Spinal cord (tissue), 10 donors: ENCODE results near the gene ARSI. TPM values are rescaled to one million over a fixed set of nuclear protein-coding genes. Genes with fewer than 3 reads are reported as not detected.

Source experiments
- DNase-seq, 6 donors: peaks; one replicate each; pipeline versions ENCODE4 v3.0.0 to v3.0.0-alpha.2; 2013 to 2015; ENCODE audit warnings: low spot score in 6 of 6, low read depth in 4 of 6
- H3K27ac ChIP-seq: one replicate; pipeline ENCODE4 v1.5.1; 2013; ENCODE audit warnings: low read depth, low read length, control low read depth
- H3K27me3 ChIP-seq: one replicate; pipeline ENCODE4 v1.6.1; 2013; ENCODE audit warnings: low read length; ENCODE audit not compliant: control insufficient read depth, insufficient read depth
- H3K36me3 ChIP-seq: one replicate; pipeline ENCODE4 v1.6.1; 2013; ENCODE audit warnings: low read length; ENCODE audit not compliant: control insufficient read depth, insufficient read depth
- H3K4me1 ChIP-seq: one replicate; pipeline ENCODE4 v1.6.1; 2013; ENCODE audit warnings: low read length; ENCODE audit not compliant: control insufficient read depth, insufficient read depth
- H3K4me3 ChIP-seq: one replicate; pipeline ENCODE4 v1.5.1; 2013; ENCODE audit warnings: low read depth, low read length, control low read depth
- H3K9me3 ChIP-seq: one replicate; pipeline ENCODE4 v1.6.1; 2013; ENCODE audit warnings: low read length; ENCODE audit not compliant: control insufficient read depth, insufficient read depth
- WGBS: methylation state at CpG from one replicate; pipeline ENCODE4 v1.1.5; 2013; ENCODE audit warnings: missing lambda C conversion rate; ENCODE audit not compliant: insufficient coverage; 5-methylcytosine and 5-hydroxymethylcytosine counted together
- polyA plus RNA-seq, 2 donors: library from polyadenylated mRNA; unstranded; fragments of 120-200 nt; gene quantifications; one replicate each; pipeline ENCODE4 v1.2.1, GENCODE V29; 2013; ENCODE audit not compliant: insufficient read length in 2 of 2
- total RNA-seq, 2 donors: library from RNA; depleted of rRNA in 1 of 2; stranded (reverse); fragments of 120-200 nt in 1 of 2; fragments of >200 nt in 1 of 2; gene quantifications; one replicate each; pipeline versions ENCODE4 v1.2.3 to v1.2.4, GENCODE V29; 2013 to 2014
- donor health status: healthy.

Gene ARSI
- total and polyA plus RNA-seq, 4 donors, result 1.3 to 17.5 (median 5.2) TPM

GRCh38 chr5:150277043-150277442 is 25.7 kb downstream of the ARSI start:
- Histone ChIP-seq H3K4me3 (no peak overlapping the region), H3K4me1 (peaks cover 37% of the 10 kb centered on the region), H3K9me3 (no peaks in the 10 kb centered on the region), H3K27ac (no peak overlapping the region), H3K27me3 (no peaks in the 10 kb centered on the region), H3K36me3 (peaks cover 8% of the 10 kb centered on the region)
- DNase-seq, result no peak
- 57% methylated on average over 4 of the region's 4 CpGs for WGBS

GRCh38 chr5:150274811-150275210 is 27.9 kb downstream of the ARSI start:
- no peak overlapping the region for H3K27ac ChIP-seq

GRCh38 chr5:150272531-150272930 is 30.2 kb downstream of the ARSI start:
- H3K4me1 ChIP-seq, result peaks cover 18% of the 10 kb centered on the region
- no peaks in the 10 kb centered on the region for H3K27me3 ChIP-seq
- no peak overlapping the region for H3K27ac ChIP-seq
- no peak overlapping the region for H3K4me3 ChIP-seq
- peak in 2 of 6 donors; percentile 73 to 82 for DNase-seq
- H3K9me3 ChIP-seq, result no peaks in the 10 kb centered on the region
- H3K36me3 ChIP-seq, result peaks cover 28% of the 10 kb centered on the region
- 33% methylated on average over 1 of the region's 5 CpGs for WGBS

More at GRCh38 chr5:150274811-150275210, 27.9 kb downstream of the ARSI start:
- no peak for DNase-seq
- Histone ChIP-seq H3K36me3 (peaks cover 25% of the 10 kb centered on the region), H3K4me3 (no peak overlapping the region), H3K9me3 (no peaks in the 10 kb centered on the region), H3K27me3 (no peaks in the 10 kb centered on the region), H3K4me1 (peaks cover 36% of the 10 kb centered on the region)
- WGBS, result 88% methylated on average over 4 of the region's 4 CpGs

- H3K27ac ChIP-seq, result no peak overlapping the region
- DNase-seq, result no peak
- 83% methylated on average over 3 of the region's 5 CpGs for WGBS
Measured at GRCh38 chr5:150271923-150272322, 30.8 kb downstream of the ARSI start.

GRCh38 chr5:150271296-150271692 is 31.4 kb downstream of the ARSI start:
- Histone ChIP-seq H3K27ac (no peak overlapping the region), H3K4me3 (no peak overlapping the region), H3K9me3 (no peaks in the 10 kb centered on the region), H3K36me3 (peaks cover 28% of the 10 kb centered on the region), H3K4me1 (peaks cover 23% of the 10 kb centered on the region), H3K27me3 (no peaks in the 10 kb centered on the region)
- 79% methylated on average over 8 of the region's 8 CpGs for WGBS
- no peak for DNase-seq

More at GRCh38 chr5:150271923-150272322, 30.8 kb downstream of the ARSI start:
- no peak overlapping the region for H3K4me3 ChIP-seq
- H3K27me3 ChIP-seq, result no peaks in the 10 kb centered on the region
- peaks cover 17% of the 10 kb centered on the region for H3K4me1 ChIP-seq
- no peaks in the 10 kb centered on the region for H3K9me3 ChIP-seq
- H3K36me3 ChIP-seq, result peaks cover 28% of the 10 kb centered on the region

- Histone ChIP-seq H3K4me1 (peaks cover 23% of the 10 kb centered on the region), H3K27ac (no peak overlapping the region), H3K4me3 (no peak overlapping the region), H3K9me3 (no peaks in the 10 kb centered on the region), H3K36me3 (peaks cover 28% of the 10 kb centered on the region), H3K27me3 (no peaks in the 10 kb centered on the region)
- peak in 1 of 6 donors; percentile 48 for DNase-seq
- WGBS, result 42% methylated on average over 11 of the region's 12 CpGs
Measured at GRCh38 chr5:150270541-150271295, 32.0 kb downstream of the ARSI start.

- no peaks in the 10 kb centered on the region for H3K9me3 ChIP-seq
- DNase-seq, result peak in 2 of 6 donors; percentile 68 to 78
- H3K27ac ChIP-seq, result no peak overlapping the region
- no CpG with 5 or more reads among the region's 4 CpGs for WGBS
- H3K4me3 ChIP-seq, result no peak overlapping the region
- H3K27me3 ChIP-seq, result no peaks in the 10 kb centered on the region
- peaks cover 34% of the 10 kb centered on the region for H3K4me1 ChIP-seq
- peaks cover 35% of the 10 kb centered on the region for H3K36me3 ChIP-seq
Measured at GRCh38 chr5:150266871-150267291, 35.8 kb downstream of the ARSI start.

GRCh38 chr5:150265870-150266383 is 36.8 kb downstream of the ARSI start:
- H3K27ac ChIP-seq, result no peak overlapping the region
- peaks cover 27% of the 10 kb centered on the region for H3K36me3 ChIP-seq
- DNase-seq, result no peak
- H3K9me3 ChIP-seq, result no peaks in the 10 kb centered on the region
- peaks cover 33% of the 10 kb centered on the region for H3K4me1 ChIP-seq
- no peak overlapping the region for H3K4me3 ChIP-seq
- no peaks in the 10 kb centered on the region for H3K27me3 ChIP-seq
- WGBS, result 64% methylated on average over 2 of the region's 6 CpGs

- H3K36me3 ChIP-seq, result peaks cover 20% of the 10 kb centered on the region
- H3K9me3 ChIP-seq, result no peaks in the 10 kb centered on the region
- DNase-seq, result no peak
- H3K27ac ChIP-seq, result no peak overlapping the region
- no peaks in the 10 kb centered on the region for H3K27me3 ChIP-seq
- no peak overlapping the region for H3K4me3 ChIP-seq
- 85% methylated on average over 16 of the region's 23 CpGs for WGBS
- peaks cover 26% of the 10 kb centered on the region for H3K4me1 ChIP-seq
Measured at GRCh38 chr5:150264667-150265603, 37.8 kb downstream of the ARSI start.
